K562 (cell line): Measurements from ENCODE around the gene IRAK2.

ENCODE experiments used
- HMGXB4 ChIP-seq: sonication (generic); formaldehyde crosslinking; IDR thresholded peaks from 2 replicates; pipeline ENCODE4 v1.8.1; 2023; ENCODE audit warnings: mild to moderate bottlenecking, missing genetic modification reagents
- PHB2 ChIP-seq: fragments of 450-650 bp; IDR thresholded peaks from 2 replicates; pipeline ENCODE4 v1.6.1; 2017; ENCODE audit warnings: low read depth
- RFX5 ChIP-seq: IDR thresholded peaks from 2 replicates; pipeline ENCODE4 v1.6.1; 2011; ENCODE audit warnings: low read depth, mild to moderate bottlenecking, improper control_type of control experiment, low read length
- SP1 ChIP-seq: sonication (generic); formaldehyde crosslinking; IDR thresholded peaks from 2 replicates; pipeline ENCODE4 v1.8.1; 2022; ENCODE audit warnings: mild to moderate bottlenecking, missing genetic modification reagents

- TF ChIP-seq PHB2, result no peak
- no peak for TF ChIP-seq SP1 (CRISPR knock-in tag)
- no peak for TF ChIP-seq HMGXB4
- no peak for TF ChIP-seq RFX5
These were observed 52.6 kb downstream of the IRAK2 start for GRCh38 chr3:10217359-10217758.
